Esophagus (tissue), 2 donors: ENCODE results near the gene KITLG. TPM values are rescaled to one million over a fixed set of nuclear protein-coding genes. Genes with fewer than 3 reads are reported as not detected.
A peak's percentile ranks its signal among the peaks of the same experiment; 100 is the strongest.

Experiments
- H3K27ac ChIP-seq, 2 donors: one replicate each; pipeline ENCODE4 v1.5.1; 2013; ENCODE audit warnings: low read depth in 2 of 2, mild to moderate bottlenecking in 2 of 2, inconsistent platforms in 1 of 2, low read length in 1 of 2, moderate library complexity in 1 of 2
- H3K27me3 ChIP-seq, 2 donors: one replicate each; pipeline ENCODE4 v1.6.1; 2013; ENCODE audit warnings: low read length in 2 of 2, control low read depth in 1 of 2, mild to moderate bottlenecking in 1 of 2; ENCODE audit not compliant: insufficient read depth in 2 of 2, control insufficient read depth in 1 of 2
- H3K36me3 ChIP-seq, 2 donors: one replicate each; pipeline ENCODE4 v1.6.1; 2013; ENCODE audit warnings: low read length in 1 of 2; ENCODE audit not compliant: control insufficient read depth in 2 of 2, insufficient read depth in 2 of 2
- H3K4me1 ChIP-seq, 2 donors: one replicate each; pipeline ENCODE4 v1.6.1; 2013; ENCODE audit warnings: low read length in 1 of 2; ENCODE audit not compliant: control insufficient read depth in 2 of 2, insufficient read depth in 2 of 2
- H3K4me3 ChIP-seq, 2 donors: one replicate each; pipeline ENCODE4 v1.5.1; 2013; ENCODE audit warnings: low read length in 2 of 2, mild to moderate bottlenecking in 2 of 2, low read depth in 1 of 2, moderate library complexity in 1 of 2
- H3K9me3 ChIP-seq, 2 donors: one replicate each; pipeline ENCODE4 v1.6.1; 2013; ENCODE audit warnings: mild to moderate bottlenecking in 2 of 2, low read depth in 1 of 2, low read length in 1 of 2, moderate library complexity in 1 of 2; ENCODE audit not compliant: control insufficient read depth in 2 of 2, insufficient read depth in 1 of 2
- WGBS, 2 donors: extraction: QIAGEN DNeasy Blood & Tissue Kit; methylation state at CpG; one replicate each; pipeline ENCODE4 v1.1.7; 2013; 5-methylcytosine and 5-hydroxymethylcytosine counted together
- polyA plus RNA-seq, 2 donors: library from polyadenylated mRNA; stranded (reverse); fragments of 200-250 nt; gene quantifications; one replicate each; pipeline ENCODE4 v1.2.3, GENCODE V29; 2013
- donor health status: healthy with polysubstance abuse.
- donor health status: Bipolar disorder and iron deficiency.

KITLG gene
- polyA plus RNA-seq, 2 donors: 6.2 to 7.7 TPM

- 24 to 37% methylated on average over 12 of the region's 12 CpGs for WGBS, 2 donors
These were observed 1.8 kb downstream of the KITLG start for GRCh38 chr12:88578276-88579160.

GRCh38 chr12:88577537-88577936 is 2.7 kb downstream of the KITLG start:
- Histone ChIP-seq H3K27me3 (no peaks in the 10 kb centered on the region), H3K4me1 (peaks cover 0 to 3% of the 10 kb centered on the region in 2 donors), H3K9me3 (no peaks in the 10 kb centered on the region), H3K4me3 (no peak overlapping the region), H3K27ac (no peak overlapping the region), H3K36me3 (no peaks in the 10 kb centered on the region)
- 25 to 43% methylated on average over 1 of the region's 1 CpG for WGBS, 2 donors

More at GRCh38 chr12:88578276-88579160, 1.8 kb downstream of the KITLG start:
- peaks cover 0 to 2% of the 10 kb centered on the region in 2 donors for H3K4me1 ChIP-seq
- H3K4me3 ChIP-seq: peak overlapping the region; percentile 77 to 83
- no peaks in the 10 kb centered on the region for H3K36me3 ChIP-seq
- peak overlapping the region in 1 of 2 donors; percentile 6 for H3K27ac ChIP-seq
- no peaks in the 10 kb centered on the region for H3K27me3 ChIP-seq
- no peaks in the 10 kb centered on the region for H3K9me3 ChIP-seq

- Histone ChIP-seq H3K9me3 (no peaks in the 10 kb centered on the region), H3K27ac (no peak overlapping the region), H3K4me1 (peaks cover 0 to 3% of the 10 kb centered on the region in 2 donors), H3K4me3 (no peak overlapping the region), H3K27me3 (no peaks in the 10 kb centered on the region), H3K36me3 (no peaks in the 10 kb centered on the region)
- WGBS, 2 donors: 71 to 77% methylated on average over 1 of the region's 1 CpG
These were observed 3.4 kb downstream of the KITLG start for GRCh38 chr12:88576866-88577265.

GRCh38 chr12:88575361-88575970 is 4.8 kb downstream of the KITLG start:
- Histone ChIP-seq H3K9me3 (no peaks in the 10 kb centered on the region), H3K27ac (no peak overlapping the region), H3K27me3 (no peaks in the 10 kb centered on the region), H3K36me3 (no peaks in the 10 kb centered on the region), H3K4me1 (peaks cover 0 to 3% of the 10 kb centered on the region in 2 donors), H3K4me3 (no peak overlapping the region)
- 15 to 34% methylated on average over 2 of the region's 2 CpGs for WGBS, 2 donors

- H3K9me3 ChIP-seq: no peaks in the 10 kb centered on the region
- no peaks in the 10 kb centered on the region for H3K36me3 ChIP-seq
- peak overlapping the region; percentile 42 to 68 for H3K27ac ChIP-seq
- 14 to 23% methylated on average over 2 of the region's 2 CpGs for WGBS, 2 donors
- no peaks in the 10 kb centered on the region for H3K27me3 ChIP-seq
- peaks cover 0 to 3% of the 10 kb centered on the region in 2 donors for H3K4me1 ChIP-seq
- H3K4me3 ChIP-seq: no peak overlapping the region
These were observed 6.0 kb downstream of the KITLG start for GRCh38 chr12:88574278-88574677.

- Histone ChIP-seq H3K9me3 (no peaks in the 10 kb centered on the region), H3K4me1 (peaks cover 0 to 3% of the 10 kb centered on the region in 2 donors), H3K4me3 (no peak overlapping the region), H3K36me3 (no peaks in the 10 kb centered on the region), H3K27ac (peak overlapping the region in 1 of 2 donors; percentile 20), H3K27me3 (no peaks in the 10 kb centered on the region)
- 88 to 91% methylated on average over 4 of the region's 4 CpGs for WGBS, 2 donors
These were observed 6.7 kb downstream of the KITLG start for GRCh38 chr12:88573583-88573982.

- WGBS, 2 donors: 22 to 39% methylated on average over 4 of the region's 4 CpGs
- H3K9me3 ChIP-seq: no peaks in the 10 kb centered on the region
- peaks cover 0 to 3% of the 10 kb centered on the region in 2 donors for H3K4me1 ChIP-seq
- no peaks in the 10 kb centered on the region for H3K27me3 ChIP-seq
- no peaks in the 10 kb centered on the region for H3K36me3 ChIP-seq
- no peak overlapping the region for H3K4me3 ChIP-seq
- H3K27ac ChIP-seq: peak overlapping the region in 1 of 2 donors; percentile 26
These were observed 7.3 kb downstream of the KITLG start for GRCh38 chr12:88572781-88573549.

GRCh38 chr12:88571543-88571942 is 8.7 kb downstream of the KITLG start:
- no peak overlapping the region for H3K27ac ChIP-seq
- 74 to 79% methylated on average over 1 of the region's 1 CpG for whole genome bisulfite sequencing, 2 donors

GRCh38 chr12:88570103-88570502 is 10.2 kb downstream of the KITLG start:
- Histone ChIP-seq H3K4me3 (no peak overlapping the region), H3K27ac (peak overlapping the region in 1 of 2 donors; percentile 13), H3K4me1 (peaks cover 0 to 6% of the 10 kb centered on the region in 2 donors), H3K36me3 (no peaks in the 10 kb centered on the region), H3K9me3 (no peaks in the 10 kb centered on the region), H3K27me3 (no peaks in the 10 kb centered on the region)
- WGBS, 2 donors: 23 to 42% methylated on average over 1 of the region's 1 CpG

More at GRCh38 chr12:88571543-88571942, 8.7 kb downstream of the KITLG start:
- Histone ChIP-seq H3K9me3 (no peaks in the 10 kb centered on the region), H3K36me3 (no peaks in the 10 kb centered on the region), H3K4me1 (peaks cover 0 to 3% of the 10 kb centered on the region in 2 donors), H3K4me3 (no peak overlapping the region), H3K27me3 (no peaks in the 10 kb centered on the region)
